DMS79 (cell line): ENCODE measurements around the gene ZNF512B.
"Not testable (repeated sequence)": the region's sequence is repeated elsewhere in the genome, so short reads cannot be mapped to it uniquely, and the experiment has no call there.

Experiments
- DNase-seq: peaks from one replicate; lab custom pipeline; 2025; lab: John Stamatoyannopoulos, UW

The ZNF512B gene

DNA sequence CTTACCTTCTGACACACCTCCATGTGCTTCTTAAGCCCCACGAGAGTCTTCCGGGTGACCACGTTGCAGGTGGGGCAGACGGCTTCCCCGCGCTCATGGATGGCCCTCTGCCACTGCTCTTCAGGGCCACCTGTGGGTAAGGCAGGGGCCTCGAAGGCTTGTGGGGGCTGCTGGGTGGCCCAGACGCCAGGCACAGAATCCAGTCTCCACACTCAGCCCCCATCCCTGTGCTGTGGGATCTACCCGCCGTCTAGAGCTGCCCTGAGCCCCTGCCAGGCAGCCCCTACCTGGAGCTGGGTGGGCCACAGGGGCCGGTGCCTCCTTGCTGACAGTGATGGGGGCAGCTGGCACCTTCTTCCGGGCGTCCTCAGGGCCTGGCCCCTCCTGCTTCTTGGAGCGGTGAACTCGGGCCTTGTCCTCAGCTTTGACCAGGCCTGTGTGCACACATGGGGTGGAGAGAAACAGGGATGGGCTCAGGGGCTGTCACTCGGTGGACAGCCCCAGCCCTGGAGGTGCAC is 5.9 kb downstream of the ZNF512B start:
- no peak for DNase-seq

DNA sequence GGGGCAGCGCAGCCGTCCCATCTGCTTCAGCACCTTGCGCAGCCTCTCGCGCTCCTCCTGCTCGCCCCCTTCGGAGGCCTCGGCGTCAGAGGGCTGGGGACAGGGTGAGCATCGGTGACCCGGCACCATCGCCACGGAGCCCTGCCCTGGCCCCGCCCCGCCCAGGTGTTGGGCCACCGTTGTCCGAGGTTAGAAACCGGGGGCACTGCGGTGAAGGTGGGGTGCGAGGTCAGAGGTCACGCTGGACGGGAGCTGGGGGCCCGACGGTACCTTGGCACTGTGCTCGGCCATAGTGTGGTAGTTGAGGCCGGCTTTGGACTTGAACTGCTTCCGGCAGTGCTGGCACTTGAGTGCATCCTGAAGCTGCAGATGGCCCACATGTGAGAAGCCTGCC is 6.4 kb downstream of the ZNF512B start:
- DNase-seq, result no peak

DNA sequence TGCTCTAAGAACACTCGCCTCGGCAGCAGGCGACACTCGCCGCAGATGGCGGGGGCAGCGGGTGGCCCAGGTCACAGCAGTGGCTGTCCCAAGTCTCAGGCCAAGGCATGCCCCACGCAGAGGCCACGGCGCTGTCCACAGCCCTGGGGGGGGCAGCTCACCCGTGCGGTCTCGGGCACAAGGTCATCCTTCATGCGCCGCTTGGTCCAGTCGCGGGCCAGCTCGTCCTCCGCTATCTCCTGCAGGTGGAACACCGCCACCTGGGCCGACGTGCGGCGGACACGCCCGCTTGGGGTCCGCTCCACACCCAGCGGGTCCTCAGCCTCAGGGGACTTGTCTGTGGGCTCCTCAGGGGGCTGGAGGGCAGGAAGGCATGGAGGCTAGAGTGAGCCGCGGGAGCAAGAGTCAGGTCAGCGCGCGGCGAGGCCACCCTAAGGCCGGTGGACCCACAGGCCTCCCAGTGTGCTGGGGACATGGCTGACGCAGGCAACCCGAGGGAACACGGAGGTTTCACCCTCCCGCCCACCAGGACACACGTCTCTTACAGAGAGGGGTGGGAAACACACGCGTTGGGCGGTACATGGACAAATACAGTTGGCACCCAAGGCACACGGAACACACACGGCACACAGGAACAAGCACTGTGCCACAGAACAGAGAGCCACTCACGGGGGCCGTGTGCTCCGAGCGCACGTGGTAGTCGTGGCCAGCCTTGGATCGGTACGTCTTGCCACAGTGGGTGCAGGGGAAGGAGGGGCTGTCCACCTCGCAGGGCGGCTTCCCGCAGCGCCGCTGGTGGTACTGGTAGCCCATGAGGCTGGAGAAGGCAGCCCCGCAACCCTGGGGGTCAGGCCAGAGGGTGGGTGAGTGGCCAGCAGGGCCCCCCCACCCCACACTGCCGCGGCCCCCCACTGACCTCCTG is 7.0 kb downstream of the ZNF512B start:
- no peak for DNase-seq

DNA sequence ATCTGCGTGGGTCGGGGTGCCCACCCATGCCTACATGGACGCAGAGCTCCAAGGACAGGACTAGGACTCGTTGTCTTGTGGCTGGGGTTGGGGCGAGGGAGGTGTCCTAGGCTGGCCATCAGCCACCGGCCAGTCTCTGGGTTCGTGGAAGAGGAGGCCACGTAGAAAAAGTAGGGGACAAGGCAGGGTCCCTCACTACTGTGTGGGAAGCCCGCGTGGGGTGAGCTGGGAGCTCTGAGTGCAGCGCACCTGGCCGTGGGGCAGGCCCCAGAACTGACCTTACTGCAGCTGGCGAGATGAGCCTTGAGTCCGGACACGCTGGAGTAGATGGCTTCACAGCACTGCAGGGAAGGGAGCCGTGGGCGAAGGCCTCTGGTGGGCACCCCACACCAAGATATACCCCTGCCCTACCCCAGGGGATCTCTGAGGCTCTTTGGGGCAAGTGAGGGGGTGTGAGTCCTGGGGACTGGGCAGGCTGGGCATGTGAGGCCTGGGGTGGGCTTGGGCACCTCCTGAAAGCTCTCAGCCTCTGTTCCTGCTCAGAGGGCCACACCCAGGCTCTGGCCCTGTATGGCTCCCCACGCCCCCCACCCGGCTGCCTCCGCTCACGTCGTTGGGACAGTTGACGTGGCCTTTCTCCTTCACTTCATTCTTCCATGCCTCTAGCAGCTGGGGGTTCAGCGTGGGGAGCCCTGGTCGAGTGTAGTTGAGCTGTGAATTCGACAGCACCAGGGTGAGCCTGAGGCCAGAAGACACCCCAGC is 7.9 kb downstream of the ZNF512B start:
- DNase-seq, result no peak

DNA sequence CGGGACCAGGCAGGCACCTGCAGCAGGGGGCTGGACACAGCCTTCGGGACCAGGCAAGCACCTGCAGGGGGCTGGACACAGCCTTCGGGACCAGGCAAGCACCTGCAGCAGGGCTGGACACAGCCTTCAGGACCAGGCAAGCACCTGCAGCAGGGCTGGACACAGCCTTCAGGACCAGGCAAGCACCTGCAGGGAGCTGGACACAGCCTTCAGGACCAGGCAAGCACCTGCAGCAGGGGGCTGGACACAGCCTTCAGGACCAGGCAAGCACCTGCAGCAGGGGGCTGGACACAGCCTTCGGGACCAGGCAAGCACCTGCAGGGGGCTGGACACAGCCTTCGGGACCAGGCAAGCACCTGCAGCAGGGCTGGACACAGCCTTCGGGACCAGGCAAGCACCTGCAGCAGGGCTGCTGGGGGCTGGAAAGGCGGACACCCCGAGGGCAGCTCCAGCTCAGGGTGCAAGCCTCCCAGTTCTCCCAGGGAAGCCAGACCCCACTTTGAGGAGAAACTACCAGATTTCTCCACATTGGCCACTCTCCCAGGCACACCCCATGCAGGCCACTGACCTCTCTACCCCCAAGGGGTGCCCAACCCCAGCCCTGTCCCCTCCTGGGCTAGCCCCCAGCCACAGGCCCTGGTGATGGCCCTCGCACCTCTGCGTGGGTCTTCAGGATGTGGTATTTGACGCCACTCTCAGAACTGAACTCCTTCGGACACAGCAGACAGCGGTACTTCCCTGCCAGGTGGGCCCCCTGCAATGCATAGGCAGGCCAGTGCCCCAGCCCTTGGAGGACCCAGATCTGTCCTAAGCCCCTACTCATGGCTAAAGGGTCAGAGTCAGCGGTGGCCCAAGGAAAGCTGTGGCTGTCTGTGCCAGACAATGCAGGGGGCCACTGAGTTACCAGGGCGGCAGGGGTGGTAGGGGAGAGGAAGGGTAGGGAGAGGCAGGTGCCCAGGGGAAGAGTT is 8.8 kb downstream of the ZNF512B start:
- DNase-seq, result not testable (repeated sequence)

DNA sequence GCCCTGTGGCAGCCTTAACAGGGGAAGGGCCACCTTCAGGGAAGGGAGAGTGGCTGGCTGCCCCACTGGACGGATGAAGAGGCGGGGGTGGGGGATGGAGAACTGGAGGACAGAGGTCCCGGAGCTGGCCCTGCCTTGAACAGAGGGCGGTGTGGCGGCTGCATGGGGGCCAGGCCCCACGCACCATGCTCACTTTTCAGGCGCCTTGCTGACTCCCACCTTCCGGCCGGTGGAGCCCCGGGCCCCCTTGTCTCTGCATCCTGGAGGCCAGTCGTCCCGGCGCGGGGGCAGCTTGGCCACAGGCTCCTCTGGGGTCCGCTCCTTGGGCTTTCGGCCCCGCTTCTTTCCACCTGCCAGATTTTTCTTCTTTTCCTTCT is 10.0 kb downstream of the ZNF512B start:
- DNase-seq, result no peak

DNA sequence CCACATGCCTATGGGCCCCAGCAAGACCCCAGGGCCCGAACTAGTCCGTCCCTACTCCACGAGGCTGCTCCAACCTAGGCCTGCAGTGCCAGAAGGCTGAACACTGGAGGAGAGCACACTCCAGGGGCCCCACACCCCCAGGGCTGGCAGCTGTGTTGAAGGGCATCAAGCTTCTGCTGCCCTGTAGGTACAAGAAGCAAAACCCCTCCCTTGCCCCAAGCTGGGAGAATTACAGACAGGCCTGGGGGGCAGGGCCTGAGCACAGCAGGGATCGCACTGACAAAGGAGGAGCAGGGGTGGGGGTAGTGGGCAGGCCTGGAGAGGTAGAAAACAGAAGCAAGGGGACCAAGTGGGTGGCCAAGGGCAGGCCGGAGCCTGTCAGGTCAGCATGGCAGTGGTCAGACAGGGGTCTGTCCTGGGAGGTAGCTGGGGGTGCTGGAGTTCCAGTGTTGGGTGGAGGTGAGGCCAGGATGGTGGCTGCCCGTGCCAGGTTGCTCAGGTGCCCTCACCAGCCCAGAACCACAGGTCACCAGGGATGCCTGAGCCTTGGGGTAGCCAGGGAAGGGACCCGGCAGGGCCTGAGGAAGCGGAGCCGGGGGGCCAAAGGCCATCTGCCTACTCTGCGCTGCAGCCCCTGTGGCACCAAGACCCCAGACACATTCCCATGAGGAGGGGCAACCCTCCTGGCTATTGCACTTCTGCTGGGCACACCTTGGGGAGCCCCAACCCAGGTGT is 10.6 kb downstream of the ZNF512B start:
- DNase-seq, result no peak

DNA sequence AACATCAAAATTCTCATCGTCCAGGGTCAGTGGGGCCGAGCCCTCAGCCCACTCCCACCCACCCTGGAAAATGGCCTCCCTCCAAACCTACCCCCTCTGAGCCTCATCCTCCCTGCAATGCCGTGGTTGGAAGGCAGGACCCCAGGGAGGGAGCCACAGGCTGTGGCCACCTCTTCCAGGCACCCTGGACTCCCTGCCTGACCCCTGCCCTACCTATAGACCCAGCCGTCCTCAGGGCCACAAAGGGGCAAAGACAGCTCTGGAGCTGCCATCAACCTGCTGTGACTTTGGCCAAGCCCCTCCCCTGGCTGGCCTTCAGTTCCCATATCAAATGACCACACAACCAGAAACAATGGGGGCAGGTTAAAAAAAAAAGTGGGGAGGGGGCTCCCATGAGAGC is 11.3 kb downstream of the ZNF512B start:
- no peak for DNase-seq

DNA sequence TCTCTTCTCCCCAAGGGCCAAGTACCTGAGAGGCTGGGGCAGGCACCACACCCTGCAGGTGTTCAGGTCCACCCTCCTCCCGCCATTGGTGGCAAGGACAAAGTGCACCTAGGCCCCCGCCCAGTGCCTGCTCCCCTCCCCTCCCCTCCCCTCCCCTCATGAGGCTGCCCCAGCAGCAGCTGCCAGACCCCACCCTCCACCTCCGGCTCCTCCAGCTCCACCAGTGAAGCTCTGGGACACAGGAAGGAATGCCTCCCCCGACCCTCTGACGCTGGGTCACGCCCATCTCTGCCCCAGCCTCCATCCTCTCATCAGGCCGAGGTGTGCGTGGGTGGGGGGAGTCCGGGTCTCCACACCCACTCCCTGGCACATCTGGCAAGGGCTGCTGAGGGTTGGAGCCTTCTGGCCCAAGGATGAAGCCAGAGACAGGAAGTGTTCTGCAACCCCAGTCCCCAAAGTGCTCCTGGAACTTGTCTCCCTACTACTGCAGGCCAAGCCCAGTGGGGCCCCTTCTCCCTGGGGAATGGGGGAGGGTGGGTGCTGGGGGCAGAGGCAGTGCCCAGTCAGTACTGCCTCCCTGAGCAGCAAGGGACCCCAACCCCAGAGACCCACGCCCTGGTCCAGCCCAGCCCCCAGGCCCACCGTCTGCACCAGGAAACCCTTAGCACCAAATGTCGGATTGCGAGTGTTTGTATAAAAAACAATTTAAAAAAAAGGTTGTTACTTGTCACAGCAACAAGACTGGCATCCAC is 11.9 kb downstream of the ZNF512B start:
- DNase-seq, result peak; percentile 57

DNA sequence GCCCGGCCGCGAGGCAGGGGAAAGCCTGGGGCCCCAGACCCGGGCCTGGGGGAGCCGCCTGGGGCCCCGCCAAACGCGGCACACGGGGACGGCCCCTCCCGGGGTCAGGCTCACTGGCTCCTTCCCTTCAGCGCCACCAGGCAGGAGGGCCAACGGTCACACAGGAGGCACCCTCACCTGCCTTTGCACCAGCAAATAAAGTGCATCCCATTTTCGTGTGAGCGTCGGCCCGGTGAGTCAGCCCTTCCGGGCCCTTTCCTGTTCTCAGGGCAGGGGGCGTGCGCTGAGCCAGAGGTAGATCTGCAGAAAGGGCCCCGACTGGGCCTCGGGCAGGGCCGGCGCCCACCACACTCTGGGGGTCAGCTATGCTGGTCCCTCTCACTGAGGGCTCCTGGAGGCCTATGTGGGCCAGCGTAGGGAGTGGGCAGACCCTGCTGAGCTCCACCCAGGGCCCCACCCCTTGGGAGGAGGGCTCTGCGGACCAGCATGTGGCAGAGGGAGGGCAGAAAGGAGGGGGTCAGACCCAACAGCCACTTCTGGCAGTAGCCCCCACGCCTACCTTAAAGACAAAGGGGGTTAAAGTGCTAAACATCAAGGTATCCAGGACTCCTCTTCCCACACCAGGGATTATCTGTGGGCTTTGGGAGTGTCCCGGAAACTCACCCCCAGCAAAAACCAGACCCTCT is 12.6 kb downstream of the ZNF512B start:
- peak; percentile 57 for DNase-seq

DNA sequence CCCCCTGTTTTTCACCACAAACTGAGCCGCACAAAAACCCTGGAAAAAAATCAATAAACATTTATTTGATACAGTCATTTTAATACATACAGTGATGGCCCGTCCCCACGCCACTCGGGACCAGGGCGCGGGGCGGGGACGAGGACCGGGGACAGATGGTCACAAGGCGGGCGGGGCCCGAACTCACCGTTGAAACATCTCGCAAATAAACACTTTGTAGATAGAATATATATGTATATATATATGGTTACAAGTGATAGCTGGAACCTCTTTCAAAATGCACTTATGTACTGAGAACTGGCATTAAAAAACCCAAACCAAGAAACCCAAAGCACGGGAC is 13.1 kb downstream of the ZNF512B start:
- no peak for DNase-seq

DNA sequence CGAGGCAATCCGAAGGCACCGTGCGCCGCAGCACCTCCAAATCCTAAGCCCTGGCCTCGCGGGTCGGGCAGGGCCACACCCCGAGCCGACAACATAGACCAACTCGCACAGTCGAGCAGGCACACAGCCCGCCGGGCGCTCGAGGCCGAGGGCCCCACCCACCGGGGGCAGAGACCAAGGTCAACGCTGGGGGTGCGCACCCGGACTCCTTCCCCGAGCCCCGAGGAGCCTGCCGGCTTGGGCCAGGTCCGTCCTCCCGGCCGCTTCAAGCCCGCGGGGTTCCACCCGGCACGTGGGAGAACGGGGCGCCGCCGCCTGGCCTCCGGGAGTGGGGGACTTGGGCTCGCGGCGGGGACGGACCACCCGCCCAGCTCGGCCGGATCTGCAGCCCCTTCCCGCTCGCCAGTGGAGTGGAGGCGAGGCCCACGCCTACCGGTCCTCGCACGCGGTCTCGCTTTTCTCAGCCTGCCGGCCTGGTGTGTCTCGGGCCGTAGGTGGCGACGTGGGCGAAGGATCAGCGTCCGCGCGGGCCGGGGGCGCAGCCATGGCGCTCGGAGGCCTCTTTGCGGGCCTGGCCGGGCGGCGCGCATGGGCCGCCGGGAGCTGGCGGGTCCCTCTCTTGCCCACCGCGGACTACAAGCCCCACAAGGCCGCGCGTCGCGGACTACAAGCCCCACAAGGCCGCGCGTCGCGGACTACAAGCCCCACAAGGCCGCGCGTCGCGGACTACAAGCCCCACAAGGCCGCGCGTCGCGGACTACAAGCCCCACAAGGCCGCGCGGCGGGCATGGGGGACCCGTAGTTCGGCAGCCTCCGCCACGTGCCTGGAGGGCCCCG is 13.7 kb downstream of the ZNF512B start, which contains the start of gene UCKL1:
TSS of gene UCKL1 (minus strand) at position 590 of the 837 bp plus-strand sequence. CDS start at position 546, 44 bp downstream.
- DNase-seq, result peak; percentile 77

DNA sequence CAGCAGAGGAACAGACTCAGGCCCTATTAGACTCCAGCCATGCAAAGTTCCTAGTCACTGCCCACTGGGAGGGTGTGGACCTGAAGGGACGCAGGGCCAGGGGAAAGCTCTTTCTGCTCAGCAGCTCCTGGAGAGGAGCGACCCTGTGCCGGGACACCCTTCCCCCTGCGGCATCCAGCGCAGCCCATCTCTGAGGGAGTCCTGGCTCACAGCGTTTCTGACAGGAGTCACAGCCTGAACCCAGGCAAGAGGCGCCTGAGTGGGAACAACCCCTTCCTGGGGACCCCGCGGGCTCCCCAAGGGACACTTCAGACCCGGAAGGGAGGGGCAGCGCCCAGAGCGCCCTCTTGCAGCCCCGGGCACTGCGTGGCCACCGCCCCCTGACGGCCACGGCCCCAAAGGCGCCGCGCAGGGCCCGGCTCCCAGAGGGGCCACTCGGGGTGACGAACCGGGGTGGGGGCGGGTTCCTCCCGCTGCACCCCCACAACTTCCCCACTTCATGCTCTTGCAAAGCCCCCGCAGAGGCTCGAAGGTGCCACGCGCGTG is 14.4 kb downstream of the ZNF512B start:
- no peak for DNase-seq

DNA sequence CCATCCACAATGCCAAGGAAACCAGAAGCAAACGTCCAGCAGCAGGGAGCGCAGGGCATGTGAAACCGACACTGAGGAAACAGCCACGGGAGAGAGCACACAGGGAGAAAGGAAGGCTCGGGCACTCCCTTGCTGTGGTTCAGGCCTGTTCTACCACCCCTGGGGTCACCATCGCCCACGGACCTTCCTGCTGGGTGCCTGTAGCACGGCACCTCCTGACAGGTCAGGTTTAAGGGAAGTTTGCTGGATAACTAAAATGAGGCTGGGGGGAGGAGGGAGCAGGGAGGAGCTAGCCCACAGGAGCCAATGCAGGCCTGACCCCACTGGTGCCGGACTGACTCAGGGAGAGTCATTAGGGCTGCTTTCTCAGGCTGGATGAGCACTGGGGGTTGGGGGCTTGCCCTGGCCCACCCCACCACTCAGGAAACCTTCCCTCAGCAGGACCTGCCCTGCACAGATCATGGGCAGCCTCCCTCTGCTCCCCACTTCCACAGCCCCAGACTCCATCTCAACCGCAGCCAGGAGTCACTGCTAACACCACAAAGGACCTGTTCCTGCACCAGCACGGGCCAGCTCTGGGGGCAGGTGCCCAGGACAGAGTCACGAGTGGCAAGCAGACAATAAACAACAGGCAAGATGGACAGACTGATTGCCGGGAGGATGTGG is 15.8 kb downstream of the ZNF512B start:
- no peak for DNase-seq

DNA sequence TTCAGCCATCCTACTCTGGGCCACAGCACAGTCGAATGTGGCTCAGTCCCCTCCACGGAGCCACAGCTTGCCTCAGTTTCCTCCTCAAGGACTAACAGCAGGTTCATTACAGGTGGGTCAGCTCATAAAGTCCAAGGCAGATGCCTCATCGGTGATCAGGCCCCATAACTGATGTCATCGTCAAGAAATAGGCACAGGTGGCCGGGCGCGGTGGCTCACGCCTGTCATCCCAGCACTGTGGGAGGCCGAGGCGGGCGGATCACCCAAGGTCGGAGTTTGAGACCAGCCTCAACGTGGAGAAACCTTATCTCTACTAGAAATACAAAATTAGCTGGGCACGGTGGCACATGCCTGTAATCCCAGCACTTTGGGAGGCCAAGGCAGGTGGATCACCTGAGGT is 17.0 kb downstream of the ZNF512B start:
- DNase-seq, result no peak

DNA sequence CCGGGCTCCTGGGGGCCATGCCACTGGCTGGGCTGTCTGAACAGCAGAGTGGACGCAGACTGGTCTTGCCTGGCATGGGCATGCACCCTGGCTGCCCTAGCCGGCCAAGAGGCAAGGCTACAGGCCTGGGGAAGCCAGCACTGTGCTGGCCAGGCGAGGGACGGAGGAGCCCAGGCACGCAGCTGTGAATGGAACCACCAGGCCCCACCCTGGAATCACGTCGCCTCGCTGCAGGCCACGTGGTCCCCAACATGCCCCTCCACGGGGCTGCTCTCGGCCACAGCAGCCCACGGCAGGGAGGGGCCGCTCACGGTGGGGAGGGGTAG is 17.6 kb downstream of the ZNF512B start:
- no peak for DNase-seq

DNA sequence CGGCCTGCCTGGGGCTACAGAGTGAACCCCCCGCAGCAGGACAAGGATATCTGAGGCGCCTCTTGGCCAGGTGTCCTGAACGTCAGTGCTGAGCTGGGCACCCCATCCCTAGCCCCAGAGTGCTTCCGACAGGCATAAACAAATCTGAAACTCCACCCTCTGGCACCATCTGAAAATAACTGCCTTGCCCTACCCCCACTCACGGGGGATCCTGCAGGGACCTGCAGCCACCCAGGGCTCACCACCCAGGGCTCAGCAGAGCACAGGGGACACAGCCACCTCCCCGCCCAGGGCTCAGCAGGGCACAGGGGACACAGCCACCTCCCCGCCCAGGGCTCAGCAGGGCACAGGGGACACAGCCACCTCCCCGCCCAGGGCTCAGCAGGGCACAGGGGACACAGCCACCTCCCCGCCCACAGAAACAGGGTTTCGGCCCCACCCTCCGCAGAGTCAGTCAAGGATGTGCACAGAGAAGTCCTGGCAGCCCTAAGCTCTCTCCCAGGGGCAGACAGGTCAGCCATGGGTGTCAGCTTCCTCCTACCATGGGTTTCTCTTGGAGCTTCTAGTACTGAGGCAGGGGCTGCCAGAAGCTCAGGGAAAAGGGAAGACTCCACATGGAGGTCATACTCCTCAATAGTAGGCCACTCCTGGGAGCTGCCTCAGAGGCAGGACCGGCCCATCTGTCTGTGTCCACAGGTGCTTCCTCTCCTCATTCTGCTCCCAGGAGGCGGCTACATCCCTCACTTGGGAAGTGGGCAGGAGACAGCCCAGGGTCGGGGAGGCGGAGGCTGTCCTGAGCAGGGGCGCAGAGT is 18.1 kb downstream of the ZNF512B start:
- DNase-seq, result no peak
